AG08395 (cell line): ENCODE measurements around the gene GRIK4.
A peak's percentile ranks its signal among the peaks of the same experiment; 100 is the strongest.
"Not testable (repeated sequence)": the region's sequence is repeated elsewhere in the genome, so short reads cannot be mapped to it uniquely, and the experiment has no call there.

ENCODE experiments used
- DNase-seq: peaks from one replicate; pipeline ENCODE4 v3.0.0; 2012; ENCODE audit warnings: mixed read lengths, low spot score

Gene GRIK4

GRCh38 chr11:120746376-120746775, 234.8 kb downstream of the GRIK4 start:
- no peak for DNase-seq

- DNase-seq, result no peak
These were observed 235.5 kb downstream of the GRIK4 start for GRCh38 chr11:120746836-120747609.

GRCh38 chr11:120747850-120748814, 236.6 kb downstream of the GRIK4 start:
- no peak for DNase-seq

- DNase-seq, result no peak
These were observed 237.8 kb downstream of the GRIK4 start for GRCh38 chr11:120749395-120749794.

GRCh38 chr11:120750647-120751549, 239.3 kb downstream of the GRIK4 start:
- no peak for DNase-seq

GRCh38 chr11:120751550-120751949, 240.0 kb downstream of the GRIK4 start:
- no peak for DNase-seq

- no peak for DNase-seq
These were observed 241.1 kb downstream of the GRIK4 start for GRCh38 chr11:120752668-120753067.

GRCh38 chr11:120756931-120757330, 245.4 kb downstream of the GRIK4 start:
- no peak for DNase-seq

- no peak for DNase-seq
These were observed 247.5 kb downstream of the GRIK4 start for GRCh38 chr11:120759046-120759445.

- not testable (repeated sequence) for DNase-seq
These were observed 254.2 kb downstream of the GRIK4 start for GRCh38 chr11:120765710-120766109.

- DNase-seq, result no peak
These were observed 254.8 kb downstream of the GRIK4 start for GRCh38 chr11:120766318-120766717.

- no peak for DNase-seq
These were observed 257.4 kb downstream of the GRIK4 start for GRCh38 chr11:120768949-120769348.

- no peak for DNase-seq
These were observed 258.4 kb downstream of the GRIK4 start for GRCh38 chr11:120769906-120770305.

GRCh38 chr11:120771551-120772060, 260.1 kb downstream of the GRIK4 start:
- no peak for DNase-seq

GRCh38 chr11:120773501-120774031, 262.0 kb downstream of the GRIK4 start:
- peak; percentile 17 for DNase-seq

- DNase-seq, result no peak
These were observed 263.2 kb downstream of the GRIK4 start for GRCh38 chr11:120774591-120775386.

- no peak for DNase-seq
These were observed 264.7 kb downstream of the GRIK4 start for GRCh38 chr11:120775986-120776951.

GRCh38 chr11:120778685-120779490, 267.3 kb downstream of the GRIK4 start:
- no peak for DNase-seq
